H1 (cell line): Measurements from ENCODE around the gene USP43. TPM values are rescaled to one million over a fixed set of nuclear protein-coding genes. Genes with fewer than 3 reads are reported as not detected.

Source experiments
- CTCF ChIA-PET: fragments of 300-600 bp; sonication (Branson Sonifier 250); formaldehyde crosslinking; loops from one replicate; lab custom pipeline; 2021; ENCODE audit not compliant: partially characterized antibody; lab: Charles Lee
- POLR2A ChIA-PET: fragments of 300-600 bp; sonication (Branson Sonifier 250); formaldehyde crosslinking; loops from one replicate; lab custom pipeline; 2021; ENCODE audit warnings: inconsistent platforms; ENCODE audit not compliant: partially characterized antibody; lab: Charles Lee
- DNase-seq, 2 experiments: peaks; one replicate each; pipeline versions ENCODE4 v3.0.0 to v3.0.0-alpha.2; 2010 to 2022; ENCODE audit warnings: low spot score in 2 of 2, low read depth in 1 of 2, mixed read lengths in 1 of 2
- FAIRE-seq: peaks from 2 replicates; lab custom pipeline; 2011; peaks lifted over from hg19 to GRCh38; lab: Jason Lieb, UNC
- H2AFZ ChIP-seq: 2 replicates; pipeline ENCODE4 v1.8.1; 2012; ENCODE audit warnings: low read length, inconsistent platforms
- H2AK5ac ChIP-seq: 2 replicates; pipeline ENCODE4 v1.6.1; 2013; ENCODE audit warnings: low read depth, low read length
- H2BK120ac ChIP-seq: replicated peaks from 2 replicates; pipeline ENCODE3; 2013; ENCODE audit warnings: low read depth, low read length, inconsistent platforms
- H2BK12ac ChIP-seq: 2 replicates; pipeline ENCODE4 v1.6.1; 2013; ENCODE audit warnings: low read depth, low read length
- H2BK15ac ChIP-seq: 2 replicates; pipeline ENCODE4 v1.6.1; 2013; ENCODE audit warnings: low read length
- H2BK20ac ChIP-seq: 2 replicates; pipeline ENCODE4 v1.6.1; 2013; ENCODE audit warnings: low read length
- H2BK5ac ChIP-seq: 2 replicates; pipeline ENCODE4 v1.6.1; 2013; ENCODE audit warnings: low read depth, low read length
- H3K14ac ChIP-seq: 2 replicates; pipeline ENCODE4 v1.6.1; 2013; ENCODE audit warnings: inconsistent platforms; ENCODE audit not compliant: insufficient read length
- H3K18ac ChIP-seq: 2 replicates; pipeline ENCODE4 v1.6.1; 2013; ENCODE audit warnings: low read length; ENCODE audit errors: extremely low read depth
- H3K23ac ChIP-seq: 2 replicates; pipeline ENCODE4 v1.6.1; 2013; ENCODE audit warnings: inconsistent platforms; ENCODE audit not compliant: insufficient read length
- H3K23me2 ChIP-seq: 2 replicates; pipeline ENCODE4 v1.6.1; 2013; ENCODE audit warnings: low read depth, low read length
- H3K27ac ChIP-seq: 2 replicates; pipeline ENCODE4 v1.6.1; 2011; ENCODE audit warnings: low read depth, low read length, inconsistent platforms
- H3K27me3 ChIP-seq, 4 experiments: replicated peaks in 1 of 4; 1 replicate in 1 of 4; 2 replicates in 3 of 4; pipeline versions ENCODE4 v1.6.1 to v1.8.1; 2011 to 2013; ENCODE audit warnings: low read length in 3 of 4, mild to moderate bottlenecking in 3 of 4, inconsistent platforms in 2 of 4, mixed read lengths in 2 of 4, moderate library complexity in 1 of 4; ENCODE audit not compliant: control insufficient read depth in 3 of 4, insufficient read depth in 3 of 4; ENCODE audit errors: extremely low read depth in 1 of 4
- H3K36me3 ChIP-seq, 4 experiments: 2 replicates each; pipeline versions ENCODE4 v1.6.1 to v1.8.1; 2011 to 2013; ENCODE audit warnings: mild to moderate bottlenecking in 4 of 4, low read length in 3 of 4, moderate library complexity in 2 of 4, control low read depth in 1 of 4, inconsistent platforms in 1 of 4; ENCODE audit not compliant: insufficient read depth in 4 of 4, control insufficient read depth in 2 of 4
- H3K4ac ChIP-seq: replicated peaks from 2 replicates; pipeline ENCODE3; 2013; ENCODE audit warnings: low read length, low read depth, mixed read lengths, inconsistent platforms; ENCODE audit not compliant: insufficient read length
- H3K4me1 ChIP-seq, 4 experiments: replicated peaks in 1 of 4; 1 replicate in 1 of 4; 2 replicates in 3 of 4; pipeline versions ENCODE4 v1.6.1 to v1.8.1; 2011 to 2013; ENCODE audit warnings: low read length in 3 of 4, inconsistent platforms in 2 of 4, mixed read lengths in 1 of 4; ENCODE audit not compliant: insufficient read depth in 4 of 4, control insufficient read depth in 3 of 4
- H3K4me2 ChIP-seq, 2 experiments: 2 replicates each; pipeline versions ENCODE4 v1.6.1 to v1.8.1; 2011 to 2013; ENCODE audit warnings: low read depth in 2 of 2, low read length in 2 of 2, control low read depth in 1 of 2, inconsistent platforms in 1 of 2, mild to moderate bottlenecking in 1 of 2; ENCODE audit not compliant: insufficient read depth in 1 of 2
- H3K4me3 ChIP-seq, 4 experiments: fragments of 200-600, 300-600 bp in 1 of 4; sonication (generic), shearing (Covaris generic), sonication (Bioruptor Twin) in 1 of 4; 2 replicates each; pipeline versions ENCODE4 v1.5.1 to v1.8.1; 2011 to 2016; ENCODE audit warnings: low read length in 4 of 4, low read depth in 3 of 4, control low read depth in 2 of 4, inconsistent platforms in 2 of 4, mild to moderate bottlenecking in 2 of 4, mixed read lengths in 1 of 4, moderate library complexity in 1 of 4; ENCODE audit not compliant: insufficient read depth in 2 of 4; ENCODE audit errors: extremely low read depth in 1 of 4
- H3K56ac ChIP-seq: replicated peaks from 2 replicates; pipeline ENCODE3; 2013; ENCODE audit warnings: low read depth, mild to moderate bottlenecking, mixed read lengths, low read length, inconsistent platforms; ENCODE audit not compliant: insufficient read length
- H3K79me1 ChIP-seq: 2 replicates; pipeline ENCODE4 v1.6.1; 2013; ENCODE audit warnings: low read depth, low read length, control low read depth
- H3K79me2 ChIP-seq, 2 experiments: 2 replicates each; pipeline versions ENCODE4 v1.6.1 to v1.8.1; 2012 to 2013; ENCODE audit warnings: low read length in 2 of 2, mild to moderate bottlenecking in 2 of 2, inconsistent platforms in 1 of 2; ENCODE audit not compliant: insufficient read depth in 2 of 2, control insufficient read depth in 1 of 2
- H3K9ac ChIP-seq, 4 experiments: replicated peaks in 1 of 4; 1 replicate in 1 of 4; 2 replicates in 3 of 4; pipeline versions ENCODE4 v1.6.1 to v1.8.1; 2011 to 2013; ENCODE audit warnings: low read depth in 3 of 4, low read length in 3 of 4, control low read depth in 2 of 4, mild to moderate bottlenecking in 2 of 4, moderate library complexity in 2 of 4, inconsistent platforms in 1 of 4; ENCODE audit errors: extremely low read depth in 1 of 4
- H3K9me3 ChIP-seq, 2 experiments: 2 replicates each; pipeline versions ENCODE4 v1.6.1 to v1.8.1; 2012 to 2013; ENCODE audit warnings: mild to moderate bottlenecking in 2 of 2, moderate library complexity in 2 of 2, control low read depth in 1 of 2, inconsistent platforms in 1 of 2, low read depth in 1 of 2, low read length in 1 of 2, mixed read lengths in 1 of 2; ENCODE audit not compliant: insufficient read depth in 2 of 2
- H4K20me1 ChIP-seq, 2 experiments: replicated peaks in 1 of 2; 2 replicates each; pipeline versions ENCODE3 to v1.8.1; 2011 to 2013; ENCODE audit warnings: inconsistent platforms in 2 of 2, low read length in 2 of 2, mild to moderate bottlenecking in 1 of 2; ENCODE audit not compliant: insufficient read depth in 2 of 2, control insufficient read depth in 1 of 2
- H4K5ac ChIP-seq: 2 replicates; pipeline ENCODE4 v1.6.1; 2013; ENCODE audit warnings: low read length, low read depth, mixed read lengths, inconsistent platforms; ENCODE audit not compliant: insufficient read length
- H4K8ac ChIP-seq: 2 replicates; pipeline ENCODE4 v1.8.0; 2013; ENCODE audit warnings: mild to moderate bottlenecking, moderate library complexity, low read length, inconsistent platforms; ENCODE audit not compliant: insufficient read depth; ENCODE audit errors: extremely low read depth
- H4K91ac ChIP-seq: replicated peaks from 2 replicates; pipeline ENCODE3; 2013; ENCODE audit warnings: low read length, mixed read lengths, inconsistent platforms; ENCODE audit not compliant: insufficient read length
- BCL11A ChIP-seq, 2 experiments: IDR thresholded peaks; one replicate each; pipeline ENCODE4 v1.6.1; 2011; ENCODE audit warnings: low read depth in 2 of 2, low read length in 2 of 2, mild to moderate bottlenecking in 2 of 2
- KDM1A ChIP-seq: fragments of 200-600, 300-600 bp; sonication (generic); IDR thresholded peaks from 2 replicates; pipeline ENCODE4 v1.7.1; 2016; ENCODE audit warnings: mild to moderate bottlenecking, low read length, borderline replicate concordance
- SIN3A ChIP-seq, 2 experiments: IDR thresholded peaks in 1 of 2; conservative IDR thresholded peaks in 1 of 2; 2 replicates each; pipeline ENCODE4 v1.6.1; 2011 to 2012; ENCODE audit warnings: low read length in 2 of 2, improper control_type of control experiment in 1 of 2, low read depth in 1 of 2, mild to moderate bottlenecking in 1 of 2
- SIRT6 ChIP-seq: IDR thresholded peaks from one replicate; pipeline ENCODE4 v1.7.1; 2012; ENCODE audit warnings: low read length, inconsistent platforms
- TAF1 ChIP-seq: IDR thresholded peaks from 2 replicates; pipeline ENCODE4 v1.6.1; 2011; ENCODE audit warnings: mild to moderate bottlenecking, low read depth, low read length
- TCF12 ChIP-seq: IDR thresholded peaks from 2 replicates; pipeline ENCODE4 v1.6.1; 2011; ENCODE audit warnings: low read depth, mild to moderate bottlenecking, low read length
- WGBS, 2 experiments: shearing (Covaris generic) in 1 of 2; methylation state at CpG; one replicate each; pipeline versions ENCODE4 v1.1.6 to v1.1.7; 2013 to 2015; ENCODE audit warnings: low lambda C conversion rate in 2 of 2, mixed read lengths in 2 of 2, inconsistent platforms in 1 of 2, low coverage in 1 of 2, missing lambda C conversion rate in 1 of 2; ENCODE audit not compliant: insufficient replicate concordance in 2 of 2, insufficient coverage in 1 of 2, insufficient read length in 1 of 2; ENCODE audit errors: extremely low coverage in 1 of 2, missing lambda C conversion rate in 1 of 2; 5-methylcytosine and 5-hydroxymethylcytosine counted together
- polyA plus RNA-seq, 7 experiments: library from polyadenylated mRNA; depleted of rRNA in 3 of 7; stranded (reverse) in 5 of 7; unstranded in 2 of 7; fragments of >200 nt in 5 of 7; fragments of 200-250 nt in 2 of 7; gene quantifications; 1 replicate in 5 of 7; 2 replicates in 1 of 7; 4 replicates in 1 of 7; pipeline versions ENCODE4 v1.2.1 to v1.2.3, GENCODE V29; 2011 to 2013; ENCODE audit warnings: missing spikeins in 2 of 7, mixed read lengths in 2 of 7
- total RNA-seq: library from RNA; stranded (reverse); fragmentation: NEBNext Ultra II Directional; extraction: Animal tissue kit (Norgen Biotek cat#: 25700); gene quantifications from 2 replicates; pipeline ENCODE4 v1.2.1, GENCODE V29; 2021

USP43 gene
- total and polyA plus RNA-seq, 2 of the 8 experiments (the other 6 are each of a cell fraction or from before 2014, with no cell fraction given) = 3.0 to 7.2 TPM

GRCh38 chr17:9643611-9644010, 1.7 kb upstream of the USP43 start:
- H3K4me3 ChIP-seq = no peak overlapping the region
- no peak overlapping the region for H2AFZ ChIP-seq
- WGBS, 2 experiments = 93% methylated on average over 5 of the region's 5 CpGs; no CpG with 5 or more reads in 1 of the 2 experiments
- no peak overlapping the region; a peak in 1 of 4 replicates for H3K4me2 ChIP-seq
- H3K23me2 ChIP-seq = peaks cover 16% of the 10 kb centered on the region
- H4K8ac ChIP-seq = no peak overlapping the region
- no peak overlapping the region for H2AK5ac ChIP-seq
- no peak overlapping the region for H3K18ac ChIP-seq
- H2BK120ac ChIP-seq = no peak overlapping the region
- no peak for TF ChIP-seq KDM1A
- no peak for TF ChIP-seq TAF1
- no peak for TF ChIP-seq TCF12
- TF ChIP-seq SIN3A (conservative IDR thresholded peaks at IDR 0.05 in 1 of 2, IDR thresholded peaks at IDR 0.05 in 1 of 2; ENCODE audit: low read depth in 1 of 2, low read length in 2 of 2) = no peak
- no peak for TF ChIP-seq SIRT6
- no peak for TF ChIP-seq BCL11A (IDR thresholded peaks at IDR 0.05; ENCODE audit: low read depth in 2 of 2, low read length in 2 of 2)
- H2BK12ac ChIP-seq = no peak overlapping the region
- no peaks in the 10 kb centered on the region for H3K79me1 ChIP-seq
- no peak overlapping the region for H2BK5ac ChIP-seq
- FAIRE-seq (no peak), DNase-seq (no peak)
- H2BK15ac ChIP-seq = no peak overlapping the region
- H3K14ac ChIP-seq = no peak overlapping the region
- no peak overlapping the region for H3K4ac ChIP-seq
- H3K9ac ChIP-seq = no peak overlapping the region
- no peak overlapping the region for H4K5ac ChIP-seq
- H3K4me1 ChIP-seq = peaks cover 1 to 18% (median 6%) of the 10 kb centered on the region in 4 experiments; a peak in 5 of 7 replicates
- no peaks in the 10 kb centered on the region for H3K36me3 ChIP-seq
- peaks cover 2 to 6% of the 10 kb centered on the region in 2 experiments for H4K20me1 ChIP-seq
- no peak overlapping the region for H4K91ac ChIP-seq
- CTCF ChIA-PET = interaction anchor here (0.7 to 2.0 kb wide), 4 partner anchors 30 to 104 kb away, joined by 3 to 5 read pairs (median 4); partner anchors contain the start of genes CFAP52 and STX8
- POLR2A ChIA-PET = no interaction called here
- H3K27ac ChIP-seq = no peak overlapping the region
- H3K79me2 ChIP-seq = peaks cover 4 to 15% of the 10 kb centered on the region in 2 experiments; a peak in 2 of 4 replicates
- peaks cover 0 to 12% (median 8%) of the 10 kb centered on the region in 4 experiments; a peak in 6 of 7 replicates for H3K27me3 ChIP-seq
- no peak overlapping the region for H3K56ac ChIP-seq
- no peak overlapping the region for H2BK20ac ChIP-seq
- H3K9me3 ChIP-seq = no peaks in the 10 kb centered on the region
- H3K23ac ChIP-seq = no peak overlapping the region
